B cell (primary cell): Measurements from ENCODE around the gene NRK.

Experiments
- CTCF ChIP-seq: fragments of 200-600 bp; IDR thresholded peaks from one replicate; pipeline ENCODE4 v1.8.0; 2022; ENCODE audit warnings: antibody characterized with exemption, mild to moderate bottlenecking
- EZH2 ChIP-seq: IDR thresholded peaks from 2 replicates; pipeline ENCODE4 v1.6.1; 2012; ENCODE audit warnings: borderline replicate concordance, low read depth, mild to moderate bottlenecking, moderate library complexity, low read length; ENCODE audit not compliant: insufficient read depth, poor library complexity, severe bottlenecking

GRCh38 chrX:105869701-105870100 lies 47.4 kb downstream of the NRK start:
- no peak for TF ChIP-seq CTCF
- no peak for TF ChIP-seq EZH2
